ENCODE results near the gene TIGD4.

TIGD4 gene

DNA sequence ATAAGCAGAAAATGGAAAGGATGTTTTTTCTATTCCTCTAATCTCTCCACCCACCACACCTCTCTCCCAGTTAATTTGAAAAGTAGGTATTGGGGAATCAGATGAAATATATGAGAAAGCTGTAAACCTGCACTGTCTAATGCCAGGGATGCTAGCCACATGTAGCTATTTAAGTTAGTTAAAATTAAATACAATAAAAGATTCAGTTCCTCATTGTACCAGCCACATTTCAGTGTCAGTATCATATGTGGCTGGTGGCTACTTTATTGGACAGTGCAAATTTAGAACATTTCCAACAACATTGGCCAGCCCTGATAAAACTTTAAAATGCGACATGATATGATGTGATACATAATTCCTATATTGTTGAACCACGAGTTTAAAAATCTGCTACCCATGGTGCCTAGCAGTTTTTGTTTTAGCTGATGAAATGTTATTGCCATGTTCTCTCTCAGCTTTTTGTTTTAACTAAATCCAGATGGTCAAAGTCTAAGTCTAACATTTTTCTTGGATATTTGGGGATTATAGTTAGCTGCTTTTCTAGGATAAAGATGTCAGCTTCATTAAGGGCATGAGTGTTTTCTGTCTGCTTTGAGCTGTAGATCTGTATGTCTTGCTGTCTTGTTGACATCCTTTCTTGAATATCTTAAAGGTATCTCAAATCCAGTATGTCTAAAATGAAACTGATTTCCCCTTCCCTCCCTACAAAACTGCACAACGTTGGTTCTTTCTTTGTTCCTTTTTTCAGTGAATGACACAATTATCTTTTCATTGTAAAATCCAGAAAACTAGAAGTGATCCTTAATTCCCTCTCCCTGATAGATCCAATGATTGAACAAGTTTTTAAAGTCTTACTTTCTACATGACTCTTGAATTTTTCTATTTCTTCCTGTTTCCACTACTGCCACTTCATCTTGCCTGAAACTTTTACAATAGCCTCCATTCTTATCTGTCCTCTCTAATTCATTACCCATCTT lies 6.4 kb upstream of the TIGD4 start:
- Histone ChIP-seq H3K27ac (ENCODE audit: low read depth, low read length) (no peak overlapping the region), H3K27me3 (ENCODE audit: control insufficient read depth in 5 of 5, insufficient read depth in 4 of 5, low read length in 5 of 5) (no peaks in the 10 kb centered on the region), H3K4me1 (ENCODE audit: control insufficient read depth in 5 of 5, insufficient read depth in 5 of 5, low read length in 5 of 5) (peaks cover 0 to 37% (median 27%) of the 10 kb centered on the region in 5 donors), H3K9me3 (ENCODE audit: control insufficient read depth in 5 of 5, low read length in 5 of 5) (no peaks in the 10 kb centered on the region), H3K36me3 (ENCODE audit: control insufficient read depth in 5 of 5, insufficient read depth in 5 of 5, low read length in 5 of 5) (peaks cover 0 to 4% (median 0%) of the 10 kb centered on the region in 5 donors), H3K9ac (ENCODE audit: low read length in 5 of 5) (peak overlapping the region in 2 of 5 donors; percentile 16 to 19), H3K4me3 (ENCODE audit: low read depth in 1 of 5, low read length in 5 of 5) (no peak overlapping the region)

DNA sequence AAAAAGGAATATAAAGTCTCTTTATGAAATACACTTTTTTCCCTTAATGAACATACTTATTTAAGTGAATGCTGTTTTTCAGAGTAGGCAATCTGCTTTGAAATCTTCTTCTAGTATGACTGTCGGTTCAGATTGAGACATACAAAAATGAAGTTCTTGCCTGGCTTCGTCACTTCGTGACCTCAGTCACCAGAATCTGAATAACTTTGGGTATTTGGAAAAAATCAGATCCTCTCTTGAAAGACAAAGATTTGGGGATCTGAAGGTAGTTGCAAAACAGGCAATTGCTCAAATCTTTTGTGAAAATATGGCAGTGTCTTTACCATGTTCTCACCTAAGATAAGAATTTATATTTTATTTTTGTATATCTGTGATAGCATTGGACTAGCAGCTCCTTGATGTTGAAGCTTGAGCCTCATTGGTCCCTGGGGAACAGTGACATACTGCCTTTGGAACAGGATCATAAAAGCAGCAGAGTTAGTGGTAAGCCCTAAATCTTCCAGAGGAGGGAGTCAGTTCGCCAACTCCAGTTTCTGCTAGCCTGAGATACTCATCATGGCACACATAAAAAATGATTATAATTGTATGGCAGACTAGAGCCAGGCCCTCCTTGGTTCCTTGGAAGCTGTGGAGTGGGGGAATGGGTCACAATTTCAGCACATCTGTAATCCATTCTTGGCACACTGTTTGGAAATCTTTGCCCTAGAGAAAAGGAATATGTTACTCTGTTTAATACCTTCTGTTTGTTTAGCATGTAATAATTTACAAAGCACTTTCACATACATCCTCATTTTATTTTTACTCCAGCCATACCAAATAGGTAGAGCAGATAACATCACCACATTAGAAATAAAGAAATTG lies 5.2 kb upstream of the TIGD4 start:
- Histone ChIP-seq H3K27me3 (ENCODE audit: control insufficient read depth in 5 of 5, insufficient read depth in 4 of 5, low read length in 5 of 5) (no peaks in the 10 kb centered on the region), H3K36me3 (ENCODE audit: control insufficient read depth in 5 of 5, insufficient read depth in 5 of 5, low read length in 5 of 5) (peaks cover 0 to 4% (median 0%) of the 10 kb centered on the region in 5 donors), H3K4me3 (ENCODE audit: low read depth in 1 of 5, low read length in 5 of 5) (no peak overlapping the region), H3K9me3 (ENCODE audit: control insufficient read depth in 5 of 5, low read length in 5 of 5) (no peaks in the 10 kb centered on the region), H3K4me1 (ENCODE audit: control insufficient read depth in 5 of 5, insufficient read depth in 5 of 5, low read length in 5 of 5) (peaks cover 0 to 46% (median 36%) of the 10 kb centered on the region in 5 donors), H3K9ac (ENCODE audit: low read length in 5 of 5) (peak overlapping the region in 3 of 5 donors; percentile 19 to 44 (median 26)), H3K27ac (ENCODE audit: low read depth, low read length) (peak overlapping the region; percentile 16)

DNA sequence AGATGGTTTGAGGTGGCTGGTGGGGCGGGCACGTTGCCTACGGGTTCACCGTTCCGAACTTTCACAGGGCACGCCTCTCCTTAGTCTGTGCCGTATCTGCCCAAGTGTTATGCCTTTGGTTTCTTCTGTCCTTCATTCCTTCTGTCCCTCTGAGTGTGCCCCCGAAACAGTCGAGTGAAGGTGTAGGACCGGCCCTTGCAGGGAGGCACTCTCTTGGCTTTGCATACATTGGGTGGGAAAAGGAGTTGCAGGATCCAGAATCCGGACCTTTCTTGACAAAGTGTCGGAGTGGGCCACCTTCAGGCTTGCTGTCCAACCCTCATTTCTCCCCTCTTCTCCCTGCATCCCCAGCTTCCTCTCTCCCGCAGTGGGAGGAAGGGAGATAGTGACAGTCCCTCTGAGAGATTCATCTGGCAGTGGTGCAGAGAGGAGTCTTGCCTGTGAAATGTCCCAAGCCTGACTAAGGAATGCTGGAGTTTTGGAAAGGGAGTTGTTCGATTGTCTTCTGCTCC lies 793 bp upstream of the TIGD4 start:
- Histone ChIP-seq H3K27me3 (ENCODE audit: control insufficient read depth in 5 of 5, insufficient read depth in 4 of 5, low read length in 5 of 5) (no peaks in the 10 kb centered on the region), H3K4me3 (ENCODE audit: low read depth in 1 of 5, low read length in 5 of 5) (peak overlapping the region; percentile 89 to 99 (median 98)), H3K36me3 (ENCODE audit: control insufficient read depth in 5 of 5, insufficient read depth in 5 of 5, low read length in 5 of 5) (peaks cover 0 to 2% (median 0%) of the 10 kb centered on the region in 5 donors), H3K9ac (ENCODE audit: low read length in 5 of 5) (peak overlapping the region; percentile 65 to 97 (median 88)), H3K9me3 (ENCODE audit: control insufficient read depth in 5 of 5, low read length in 5 of 5) (no peaks in the 10 kb centered on the region), H3K27ac (ENCODE audit: low read depth, low read length) (peak overlapping the region; percentile 90), H3K4me1 (ENCODE audit: control insufficient read depth in 5 of 5, insufficient read depth in 5 of 5, low read length in 5 of 5) (peaks cover 0 to 48% (median 41%) of the 10 kb centered on the region in 5 donors)

DNA sequence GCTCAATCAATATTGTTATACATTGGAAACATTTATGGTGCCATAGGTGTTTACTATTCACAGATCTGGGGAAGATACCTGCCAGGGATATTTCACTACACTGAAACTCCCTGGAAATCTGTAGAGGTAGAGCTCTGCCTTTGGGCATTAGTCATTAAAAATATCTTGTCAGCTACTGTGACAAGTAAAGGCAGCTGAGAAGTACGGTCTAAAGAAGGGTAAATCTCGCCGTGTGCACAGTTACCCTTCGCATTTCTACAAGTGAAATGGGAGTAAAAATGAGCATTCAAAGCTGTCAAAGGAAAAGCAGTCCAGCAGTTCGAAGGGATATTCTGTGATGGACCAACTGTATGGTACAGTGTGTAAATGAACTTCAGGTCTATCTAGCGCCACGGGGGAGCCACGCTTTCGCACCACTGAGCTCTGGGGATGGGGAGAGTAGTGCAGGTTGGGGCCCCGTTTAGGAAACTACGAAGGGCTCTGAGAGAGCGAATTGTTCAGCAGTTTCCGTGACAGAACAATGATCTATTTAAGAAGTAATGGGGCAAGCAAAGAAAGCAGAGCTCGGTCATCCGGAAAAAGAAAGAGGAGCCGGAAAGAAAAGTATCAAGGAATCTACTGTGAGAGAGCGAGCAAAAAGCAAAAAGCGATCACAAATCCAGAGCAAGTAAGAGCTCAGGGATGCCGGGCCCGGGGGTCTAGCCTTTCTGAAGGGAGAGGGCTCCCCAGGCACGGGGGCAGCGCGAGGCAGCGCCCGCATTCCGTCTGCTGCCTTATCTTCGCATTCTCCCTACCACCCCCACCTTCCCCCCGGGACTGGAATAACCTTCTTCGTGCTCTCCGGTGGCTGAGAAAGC lies 646 bp downstream of the TIGD4 start:
- H3K4me1 ChIP-seq (ENCODE audit: control insufficient read depth in 5 of 5, insufficient read depth in 5 of 5, low read length in 5 of 5): peaks cover 0 to 36% (median 28%) of the 10 kb centered on the region in 5 donors
- H3K27ac ChIP-seq (ENCODE audit: low read depth, low read length): peak overlapping the region; percentile 90
- H3K27me3 ChIP-seq (ENCODE audit: control insufficient read depth in 5 of 5, insufficient read depth in 4 of 5, low read length in 5 of 5): no peaks in the 10 kb centered on the region
- peaks cover 0 to 2% (median 0%) of the 10 kb centered on the region in 5 donors for H3K36me3 ChIP-seq (ENCODE audit: control insufficient read depth in 5 of 5, insufficient read depth in 5 of 5, low read length in 5 of 5)
- H3K4me3 ChIP-seq (ENCODE audit: low read depth in 1 of 5, low read length in 5 of 5): peak overlapping the region; percentile 89 to 99 (median 98)
- peak overlapping the region in 4 of 5 donors; percentile 73 to 88 (median 81) for H3K9ac ChIP-seq (ENCODE audit: low read length in 5 of 5)
- no peaks in the 10 kb centered on the region for H3K9me3 ChIP-seq (ENCODE audit: control insufficient read depth in 5 of 5, low read length in 5 of 5)

DNA sequence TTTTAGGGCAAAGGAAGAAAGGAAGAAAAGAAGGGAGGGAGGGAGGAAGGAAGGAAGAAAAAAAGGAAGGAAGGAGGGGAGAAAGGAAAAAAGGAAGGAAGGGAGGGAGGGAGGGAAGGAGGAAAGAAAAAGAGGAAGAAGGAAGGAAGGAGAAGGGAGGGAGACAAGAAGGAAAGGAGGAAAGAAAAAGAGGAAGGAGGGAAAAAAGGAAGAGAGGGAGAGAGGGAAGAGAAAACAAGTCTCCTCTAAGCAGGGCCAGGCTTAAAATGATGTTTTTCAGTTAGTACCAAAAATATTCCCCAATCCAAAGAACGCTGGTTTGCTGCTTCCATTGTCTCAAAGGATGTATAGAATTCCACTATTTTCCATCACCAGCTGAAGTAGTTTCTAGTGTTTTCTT lies 2.0 kb downstream of the TIGD4 start:
- Histone ChIP-seq H3K36me3 (ENCODE audit: control insufficient read depth in 5 of 5, insufficient read depth in 5 of 5, low read length in 5 of 5) (no peaks in the 10 kb centered on the region), H3K27ac (ENCODE audit: low read depth, low read length) (no peak overlapping the region), H3K4me3 (ENCODE audit: low read depth in 1 of 5, low read length in 5 of 5) (no peak overlapping the region), H3K9me3 (ENCODE audit: control insufficient read depth in 5 of 5, low read length in 5 of 5) (no peaks in the 10 kb centered on the region), H3K27me3 (ENCODE audit: control insufficient read depth in 5 of 5, insufficient read depth in 4 of 5, low read length in 5 of 5) (no peaks in the 10 kb centered on the region), H3K9ac (ENCODE audit: low read length in 5 of 5) (no peak overlapping the region), H3K4me1 (ENCODE audit: control insufficient read depth in 5 of 5, insufficient read depth in 5 of 5, low read length in 5 of 5) (peaks cover 0 to 33% (median 28%) of the 10 kb centered on the region in 5 donors)

DNA sequence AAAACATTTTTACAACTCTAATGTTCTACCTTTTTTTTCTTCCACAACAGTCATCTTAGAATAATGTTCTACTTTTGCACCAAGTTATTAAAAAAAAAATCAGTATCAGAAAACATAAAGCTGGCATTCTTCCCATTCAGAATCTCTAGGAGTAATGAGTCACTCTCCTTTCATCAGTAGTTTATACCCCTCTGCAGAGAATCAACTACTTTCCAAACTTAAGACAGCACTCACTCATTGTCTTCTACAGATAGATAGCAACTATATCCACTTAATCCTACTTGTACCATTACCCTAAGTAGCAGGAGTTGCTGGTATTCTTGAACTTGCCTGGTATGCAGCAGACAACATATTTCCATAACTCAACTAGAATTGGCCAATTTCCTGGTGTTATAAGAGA lies 3.2 kb downstream of the TIGD4 start:
- H3K27ac ChIP-seq (ENCODE audit: low read depth, low read length): no peak overlapping the region
- H3K4me3 ChIP-seq (ENCODE audit: low read depth in 1 of 5, low read length in 5 of 5): no peak overlapping the region
- no peaks in the 10 kb centered on the region for H3K27me3 ChIP-seq (ENCODE audit: control insufficient read depth in 5 of 5, insufficient read depth in 4 of 5, low read length in 5 of 5)
- no peaks in the 10 kb centered on the region for H3K9me3 ChIP-seq (ENCODE audit: control insufficient read depth in 5 of 5, low read length in 5 of 5)
- H3K4me1 ChIP-seq (ENCODE audit: control insufficient read depth in 5 of 5, insufficient read depth in 5 of 5, low read length in 5 of 5): peaks cover 0 to 23% (median 22%) of the 10 kb centered on the region in 5 donors
- H3K36me3 ChIP-seq (ENCODE audit: control insufficient read depth in 5 of 5, insufficient read depth in 5 of 5, low read length in 5 of 5): no peaks in the 10 kb centered on the region
- no peak overlapping the region for H3K9ac ChIP-seq (ENCODE audit: low read length in 5 of 5)

DNA sequence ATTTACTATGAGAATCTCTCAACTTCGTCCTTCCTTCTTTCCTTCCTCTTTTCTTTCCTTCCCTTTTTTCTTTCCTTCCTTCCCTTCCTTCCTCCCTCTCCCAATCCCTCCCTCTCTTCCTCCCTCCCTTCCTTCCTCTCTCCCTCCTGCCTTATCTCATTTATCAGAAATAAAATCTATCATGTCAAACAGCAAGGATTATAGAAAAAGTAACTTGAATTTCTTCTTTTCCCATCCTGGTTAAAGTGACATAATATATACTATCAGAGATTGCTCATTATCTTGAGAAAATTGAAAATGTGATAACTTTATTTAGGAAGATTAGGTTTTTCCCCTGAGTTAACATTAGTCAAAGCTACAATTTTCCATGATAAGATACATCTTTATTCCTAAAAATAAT lies 5.6 kb downstream of the TIGD4 start:
- Histone ChIP-seq H3K27me3 (ENCODE audit: control insufficient read depth in 5 of 5, insufficient read depth in 4 of 5, low read length in 5 of 5) (no peaks in the 10 kb centered on the region), H3K4me3 (ENCODE audit: low read depth in 1 of 5, low read length in 5 of 5) (no peak overlapping the region), H3K9ac (ENCODE audit: low read length in 5 of 5) (no peak overlapping the region), H3K36me3 (ENCODE audit: control insufficient read depth in 5 of 5, insufficient read depth in 5 of 5, low read length in 5 of 5) (no peaks in the 10 kb centered on the region), H3K4me1 (ENCODE audit: control insufficient read depth in 5 of 5, insufficient read depth in 5 of 5, low read length in 5 of 5) (peaks cover 0 to 5% (median 4%) of the 10 kb centered on the region in 5 donors), H3K9me3 (ENCODE audit: control insufficient read depth in 5 of 5, low read length in 5 of 5) (no peaks in the 10 kb centered on the region), H3K27ac (ENCODE audit: low read depth, low read length) (no peak overlapping the region)

DNA sequence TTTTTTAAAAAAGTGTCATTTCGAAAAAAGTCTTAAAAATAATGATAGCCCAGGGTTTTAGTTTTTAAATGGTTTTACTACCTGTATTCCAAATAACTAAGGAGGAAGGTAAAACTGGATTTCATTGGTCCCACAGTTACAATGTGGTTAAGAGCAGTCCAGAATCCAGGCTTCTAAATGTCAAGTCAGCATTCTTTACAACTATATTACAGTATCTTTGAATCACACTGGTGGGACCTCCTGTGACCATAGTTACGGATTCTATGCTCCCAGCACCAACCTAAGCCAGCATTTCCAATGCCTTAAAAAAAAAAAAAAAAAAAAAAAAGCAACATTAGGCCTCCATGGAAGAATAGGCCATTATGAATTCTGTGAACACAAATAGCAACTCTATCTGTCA lies 6.2 kb downstream of the TIGD4 start:
- no peak overlapping the region for H3K9ac ChIP-seq (ENCODE audit: low read length in 5 of 5)
- H3K27ac ChIP-seq (ENCODE audit: low read depth, low read length): no peak overlapping the region
- no peaks in the 10 kb centered on the region for H3K27me3 ChIP-seq (ENCODE audit: control insufficient read depth in 5 of 5, insufficient read depth in 4 of 5, low read length in 5 of 5)
- H3K36me3 ChIP-seq (ENCODE audit: control insufficient read depth in 5 of 5, insufficient read depth in 5 of 5, low read length in 5 of 5): no peaks in the 10 kb centered on the region
- no peaks in the 10 kb centered on the region for H3K4me1 ChIP-seq (ENCODE audit: control insufficient read depth in 5 of 5, insufficient read depth in 5 of 5, low read length in 5 of 5)
- H3K4me3 ChIP-seq (ENCODE audit: low read depth in 1 of 5, low read length in 5 of 5): no peak overlapping the region
- H3K9me3 ChIP-seq (ENCODE audit: control insufficient read depth in 5 of 5, low read length in 5 of 5): no peaks in the 10 kb centered on the region

Measured in subcutaneous abdominal adipose tissue (tissue), 5 donors.